Suprapubic skin (tissue), 4 donors: ENCODE results near the gene ARHGEF33.

Source experiments
- EP300 ChIP-seq: sonication (generic); formaldehyde crosslinking; IDR thresholded peaks from one replicate; pipeline ENCODE4 v1.6.1; 2017; ENCODE audit warnings: antibody characterized with exemption
- POLR2A ChIP-seq, 2 donors: fragments of 450-650 bp; IDR thresholded peaks; one replicate each; pipeline ENCODE4 v1.6.1; 2017; ENCODE audit warnings: antibody characterized with exemption in 2 of 2, mild to moderate bottlenecking in 2 of 2, moderate library complexity in 2 of 2
- POLR2AphosphoS5 ChIP-seq, 3 donors: sonication (generic); formaldehyde crosslinking; IDR thresholded peaks; one replicate each; pipeline ENCODE4 v1.6.1; 2017; ENCODE audit warnings: antibody characterized with exemption in 3 of 3
- TF ChIP-seq, protein P1 (sequence below), 2 donors: fragments of 200-600 bp in 1 of 2; fragments of 450-650 bp in 1 of 2; sonication (generic) in 1 of 2; IDR thresholded peaks; one replicate each; pipeline ENCODE4 v1.5.1; 2016 to 2019; ENCODE audit warnings: antibody characterized with exemption in 2 of 2, mild to moderate bottlenecking in 1 of 2, moderate library complexity in 1 of 2

- TF ChIP-seq, protein P1, sequence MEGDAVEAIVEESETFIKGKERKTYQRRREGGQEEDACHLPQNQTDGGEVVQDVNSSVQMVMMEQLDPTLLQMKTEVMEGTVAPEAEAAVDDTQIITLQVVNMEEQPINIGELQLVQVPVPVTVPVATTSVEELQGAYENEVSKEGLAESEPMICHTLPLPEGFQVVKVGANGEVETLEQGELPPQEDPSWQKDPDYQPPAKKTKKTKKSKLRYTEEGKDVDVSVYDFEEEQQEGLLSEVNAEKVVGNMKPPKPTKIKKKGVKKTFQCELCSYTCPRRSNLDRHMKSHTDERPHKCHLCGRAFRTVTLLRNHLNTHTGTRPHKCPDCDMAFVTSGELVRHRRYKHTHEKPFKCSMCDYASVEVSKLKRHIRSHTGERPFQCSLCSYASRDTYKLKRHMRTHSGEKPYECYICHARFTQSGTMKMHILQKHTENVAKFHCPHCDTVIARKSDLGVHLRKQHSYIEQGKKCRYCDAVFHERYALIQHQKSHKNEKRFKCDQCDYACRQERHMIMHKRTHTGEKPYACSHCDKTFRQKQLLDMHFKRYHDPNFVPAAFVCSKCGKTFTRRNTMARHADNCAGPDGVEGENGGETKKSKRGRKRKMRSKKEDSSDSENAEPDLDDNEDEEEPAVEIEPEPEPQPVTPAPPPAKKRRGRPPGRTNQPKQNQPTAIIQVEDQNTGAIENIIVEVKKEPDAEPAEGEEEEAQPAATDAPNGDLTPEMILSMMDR (IDR thresholded peaks at IDR 0.05) = no peak
- TF ChIP-seq POLR2AphosphoS5 (IDR thresholded peaks at IDR 0.05) = no peak
- TF ChIP-seq EP300 = no peak
- TF ChIP-seq POLR2A (IDR thresholded peaks at IDR 0.05) = no peak
Observed at GRCh38 chr2:38935568-38936172, 46.0 kb downstream of the ARHGEF33 start.
